SK-N-SH (cell line): ENCODE measurements around the gene LGALS3. TPM values are rescaled to one million over a fixed set of nuclear protein-coding genes. Genes with fewer than 3 reads are reported as not detected.

Experiments
- CTCF ChIA-PET: fragments of 300-600, 350-600 bp; formaldehyde crosslinking; extraction: SDS; loops from one replicate; lab custom pipeline; 2021; lab: Yijun Ruan, JAX
- POLR2A ChIA-PET: fragments of 350-600 bp; sonication (Branson Sonifier 250); formaldehyde crosslinking; extraction: SDS; loops from one replicate; lab custom pipeline; 2020; ENCODE audit warnings: antibody characterized with exemption, inconsistent platforms; lab: Yijun Ruan, JAX
- DNase-seq: peaks from one replicate; pipeline ENCODE4 v3.0.0; 2012
- H2AFZ ChIP-seq: fragments of 200-600 bp; sonication (generic); 2 replicates; pipeline ENCODE4 v1.8.1; 2016; ENCODE audit warnings: antibody characterized with exemption, mild to moderate bottlenecking, low read depth
- H3F3A ChIP-seq: fragments of 200-600 bp; sonication (generic); replicated peaks from 2 replicates; pipeline ENCODE3; 2016; ENCODE audit warnings: antibody characterized with exemption, mild to moderate bottlenecking; ENCODE audit not compliant: insufficient read depth
- H3K27ac ChIP-seq, 2 experiments: fragments of 200-500 bp in 1 of 2; fragments of 200-600 bp in 1 of 2; sonication (Bioruptor generic) in 1 of 2; sonication (generic), shearing (Covaris generic) in 1 of 2; 2 replicates each; pipeline versions ENCODE4 v1.5.1 to v1.6.1; 2014 to 2016; ENCODE audit warnings: low read depth in 2 of 2, inconsistent platforms in 1 of 2, low read length in 1 of 2, mild to moderate bottlenecking in 1 of 2, mixed read lengths in 1 of 2
- H3K27me3 ChIP-seq: fragments of 200-600 bp; sonication (generic), shearing (Covaris generic); 2 replicates; pipeline ENCODE4 v1.6.1; 2016; ENCODE audit warnings: mixed run types; ENCODE audit not compliant: insufficient read depth
- H3K36me3 ChIP-seq, 2 experiments: fragments of 200-500 bp in 1 of 2; fragments of 200-600 bp in 1 of 2; sonication (Bioruptor generic) in 1 of 2; sonication (generic) in 1 of 2; replicated peaks in 1 of 2; 2 replicates each; pipeline versions ENCODE3 to v1.5.1; 2014 to 2016; ENCODE audit warnings: low read length in 1 of 2, mild to moderate bottlenecking in 1 of 2; ENCODE audit not compliant: insufficient read depth in 2 of 2, control insufficient read depth in 1 of 2
- H3K4me1 ChIP-seq, 2 experiments: fragments of 200-500 bp in 1 of 2; fragments of 200-600 bp in 1 of 2; sonication (Bioruptor generic) in 1 of 2; sonication (generic), shearing (Covaris generic) in 1 of 2; 2 replicates each; pipeline versions ENCODE4 v1.5.1 to v1.6.1; 2014 to 2016; ENCODE audit warnings: low read depth in 1 of 2, low read length in 1 of 2, mixed run types in 1 of 2; ENCODE audit not compliant: insufficient read depth in 2 of 2, control insufficient read depth in 1 of 2
- H3K4me2 ChIP-seq: fragments of 200-600 bp; sonication (generic), shearing (Covaris generic); 2 replicates; pipeline ENCODE4 v1.6.1; 2017; ENCODE audit warnings: mixed run types
- H3K4me3 ChIP-seq, 2 experiments: fragments of 200-500 bp in 1 of 2; fragments of 200-600 bp in 1 of 2; sonication (Bioruptor generic) in 1 of 2; sonication (generic), shearing (Covaris generic) in 1 of 2; 2 replicates each; pipeline versions ENCODE4 v1.5.1 to v1.8.1; 2014 to 2016; ENCODE audit warnings: low read depth in 2 of 2, inconsistent platforms in 1 of 2, low read length in 1 of 2, mild to moderate bottlenecking in 1 of 2, mixed read lengths in 1 of 2, moderate library complexity in 1 of 2
- H3K79me2 ChIP-seq: fragments of 200-600 bp; sonication (generic); 2 replicates; pipeline ENCODE4 v1.8.1; 2017; ENCODE audit warnings: mild to moderate bottlenecking; ENCODE audit not compliant: insufficient read depth
- H3K9ac ChIP-seq: fragments of 200-600 bp; sonication (generic); 2 replicates; pipeline ENCODE4 v1.6.1; 2017; ENCODE audit warnings: mixed run types
- H3K9me2 ChIP-seq: fragments of 200-600 bp; sonication (generic); 2 replicates; pipeline ENCODE4 v1.6.1; 2017; ENCODE audit warnings: mixed run types
- H3K9me3 ChIP-seq: fragments of 200-600 bp; sonication (generic); 2 replicates; pipeline ENCODE4 v1.6.1; 2017; ENCODE audit warnings: mixed run types, mild to moderate bottlenecking, moderate library complexity
- H4K20me1 ChIP-seq: fragments of 200-600 bp; sonication (generic); 2 replicates; pipeline ENCODE4 v1.6.1; 2017; ENCODE audit warnings: mild to moderate bottlenecking, mixed run types; ENCODE audit not compliant: insufficient read depth
- CTCF ChIP-seq: fragments of 200-600 bp; sonication (generic); IDR thresholded peaks from 2 replicates; pipeline ENCODE4 v1.6.1; 2017; ENCODE audit warnings: antibody characterized with exemption, mild to moderate bottlenecking, moderate library complexity
- ELF1 ChIP-seq: IDR thresholded peaks from 2 replicates; pipeline ENCODE4 v1.4.0; 2012
- EP300 ChIP-seq, 2 experiments: IDR thresholded peaks; 2 replicates each; pipeline versions ENCODE4 v1.4.0 to v1.6.1; 2012; ENCODE audit warnings: borderline replicate concordance in 1 of 2, low read depth in 1 of 2, low read length in 1 of 2
- EZH2phosphoT487 ChIP-seq: fragments of 200-600 bp; sonication (generic); IDR thresholded peaks from 2 replicates; pipeline ENCODE4 v1.6.1; 2017; ENCODE audit warnings: low read depth, mixed run types, mild to moderate bottlenecking, antibody characterized with exemption, moderate library complexity, borderline replicate concordance
- FOSL2 ChIP-seq: IDR thresholded peaks from 2 replicates; pipeline ENCODE4 v1.4.0; 2012; ENCODE audit warnings: low read depth, mild to moderate bottlenecking, moderate library complexity, borderline replicate concordance
- GABPA ChIP-seq: IDR thresholded peaks from 2 replicates; pipeline ENCODE4 v1.4.0; 2012; ENCODE audit warnings: low read depth, mild to moderate bottlenecking
- IRF3 ChIP-seq: fragments of 150-350 bp; IDR thresholded peaks from 2 replicates; pipeline ENCODE4 v1.6.1; 2016; ENCODE audit warnings: mild to moderate bottlenecking, low read depth, low read length
- JUND ChIP-seq: IDR thresholded peaks from 2 replicates; pipeline ENCODE4 v1.4.0; 2012
- MEF2A ChIP-seq: IDR thresholded peaks from 2 replicates; pipeline ENCODE4 v1.4.0; 2012; ENCODE audit warnings: low read depth, borderline replicate concordance
- NFIC ChIP-seq: IDR thresholded peaks from 2 replicates; pipeline ENCODE4 v1.4.0; 2012; ENCODE audit warnings: borderline replicate concordance
- NRF1 ChIP-seq: IDR thresholded peaks from 2 replicates; pipeline ENCODE4 v1.6.1; 2012; ENCODE audit warnings: low read depth, mild to moderate bottlenecking, low read length
- PBX3 ChIP-seq: IDR thresholded peaks from 2 replicates; pipeline ENCODE4; 2012
- RCOR1 ChIP-seq: fragments of 150-350 bp; IDR thresholded peaks from 2 replicates; pipeline ENCODE4 v1.6.1; 2017; ENCODE audit warnings: antibody characterized with exemption, low read length
- RXRA ChIP-seq: IDR thresholded peaks from 2 replicates; pipeline ENCODE4 v1.4.0; 2012; ENCODE audit warnings: low read depth, mild to moderate bottlenecking, borderline replicate concordance
- SIN3A ChIP-seq: IDR thresholded peaks from 2 replicates; pipeline ENCODE4 v1.6.1; 2012; ENCODE audit warnings: low read depth, mild to moderate bottlenecking, low read length, moderate library complexity, borderline replicate concordance
- TCF12 ChIP-seq: IDR thresholded peaks from 2 replicates; pipeline ENCODE4 v1.4.0; 2012
- TEAD4 ChIP-seq: IDR thresholded peaks from 2 replicates; pipeline ENCODE4 v1.4.0; 2012; ENCODE audit warnings: mild to moderate bottlenecking, borderline replicate concordance; ENCODE audit not compliant: insufficient read depth
- USF2 ChIP-seq: fragments of 150-350 bp; IDR thresholded peaks from 2 replicates; pipeline ENCODE4 v1.6.1; 2017; ENCODE audit warnings: antibody characterized with exemption, low read length, low read depth, borderline replicate concordance
- YY1 ChIP-seq: IDR thresholded peaks from 2 replicates; pipeline ENCODE4 v1.4.0; 2012; ENCODE audit warnings: low read depth, mild to moderate bottlenecking
- ZBTB33 ChIP-seq: IDR thresholded peaks from 2 replicates; pipeline ENCODE4 v1.4.0; 2012; ENCODE audit warnings: low read depth, borderline replicate concordance
- WGBS: methylation state at CpG from one replicate; pipeline ENCODE4 v1.1.6; 2017; ENCODE audit warnings: low lambda C conversion rate; 5-methylcytosine and 5-hydroxymethylcytosine counted together
- polyA plus RNA-seq, 3 experiments: library from polyadenylated mRNA; depleted of rRNA; stranded (reverse); fragments of >200 nt; gene quantifications; 2 replicates each; pipeline ENCODE4 v1.2.3, GENCODE V29; 2012

LGALS3 gene
- polyA plus RNA-seq, 1 of the 3 experiments (the other 2 are of a cell fraction), result 59.8 TPM

DNA sequence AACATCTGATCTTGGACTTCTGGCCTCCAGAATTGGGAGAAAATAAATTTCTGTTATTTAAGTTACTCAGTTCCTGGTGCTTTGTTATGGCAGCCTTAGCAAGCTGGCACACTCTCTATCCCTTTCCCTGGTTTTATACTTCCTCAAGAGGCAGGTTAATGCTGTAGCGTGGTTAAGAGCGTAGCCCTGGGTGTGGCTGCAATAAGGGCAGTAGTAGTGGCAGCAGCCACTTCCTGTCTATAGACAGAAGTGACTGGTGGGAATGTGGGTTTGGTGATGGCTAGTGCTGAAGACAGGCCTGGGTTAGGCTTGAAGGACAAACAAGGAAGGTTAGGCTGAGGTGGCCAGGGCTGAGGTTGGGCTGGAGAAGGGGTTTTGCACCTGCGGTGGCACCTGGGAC, 3.6 kb upstream of the LGALS3 start (continued):
- TF ChIP-seq ZBTB33, result no peak
- TF ChIP-seq FOSL2, result no peak

DNA sequence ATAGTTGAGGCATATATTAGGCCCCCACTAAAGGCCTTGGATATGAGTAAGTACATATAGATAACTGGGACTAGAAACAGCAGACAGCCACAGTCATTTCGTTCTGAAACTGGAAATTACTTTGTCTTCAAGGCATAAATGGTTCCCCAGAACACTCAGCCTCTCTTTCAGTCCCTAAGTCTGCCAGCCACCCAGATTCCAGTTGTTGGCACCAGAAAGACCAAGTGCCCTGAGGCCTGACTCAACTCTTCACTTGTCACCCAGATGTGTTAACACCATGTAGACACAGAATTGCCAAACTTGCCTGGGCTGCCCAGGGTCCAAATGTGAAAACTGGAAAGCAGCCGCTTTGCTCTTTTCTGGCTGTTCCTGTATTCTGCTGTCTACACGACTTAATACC, 3.0 kb upstream of the LGALS3 start:
- Histone ChIP-seq H3K9ac (no peak overlapping the region), H2AFZ (no peak overlapping the region), H3K9me3 (no peaks in the 10 kb centered on the region), H3K4me3 (no peak overlapping the region), H3K27ac (no peak overlapping the region), H3K9me2 (no peaks in the 10 kb centered on the region), H3K27me3 (no peaks in the 10 kb centered on the region), H3K79me2 (peaks cover 14% of the 10 kb centered on the region), H3K36me3 (no peaks in the 10 kb centered on the region), H3K4me1 (peaks cover 7 to 17% of the 10 kb centered on the region in 2 experiments), H4K20me1 (no peaks in the 10 kb centered on the region; the same call in 1 of the 2 replicates), H3F3A (peaks cover 12% of the 10 kb centered on the region), H3K4me2 (no peak overlapping the region)
- ChIA-PET CTCF (interaction anchor here (0.7 to 1.8 kb wide), 2 partner anchors 34 to 35 kb away, joined by 3 to 7 read pairs; no protein-coding TSS in a partner anchor), POLR2A (no interaction called here)
- WGBS, result 86% methylated on average over 3 of the region's 3 CpGs
- no peak for DNase-seq
- TF ChIP-seq PBX3 (no peak), YY1 (no peak), FOSL2 (no peak), EZH2phosphoT487 (no peak), RXRA (no peak), EP300 (IDR thresholded peaks at IDR 0.05; ENCODE audit: borderline replicate concordance in 1 of 2, low read depth in 1 of 2, low read length in 1 of 2) (no peak), USF2 (no peak), ELF1 (no peak), NFIC (no peak), ZBTB33 (no peak), IRF3 (no peak), GABPA (no peak), JUND (no peak), CTCF (no peak), TCF12 (no peak), SIN3A (no peak), NRF1 (no peak), TEAD4 (no peak), RCOR1 (no peak), MEF2A (no peak)
